Measurements from ENCODE around the gene DLG1.

DNA sequence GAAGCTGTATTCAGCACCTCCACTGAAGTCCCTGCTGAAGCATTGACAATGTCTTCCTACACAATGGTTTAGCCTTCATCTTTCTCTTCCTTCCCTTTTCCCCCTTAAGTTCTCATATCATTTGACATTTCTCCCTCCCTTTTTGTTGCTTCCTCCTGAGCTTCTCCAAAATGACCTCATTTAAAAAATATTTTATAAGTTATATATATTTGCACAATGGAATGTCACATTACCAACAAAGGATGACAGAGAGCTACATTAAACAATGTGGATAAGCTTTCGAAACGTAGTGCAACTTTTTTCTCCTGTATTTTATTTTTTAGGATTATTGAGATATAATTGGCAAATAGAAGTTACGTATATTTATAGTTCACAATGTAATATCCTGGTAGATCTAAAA is 13.2 kb upstream of the DLG1 start:
- TF ChIP-seq, protein P1, sequence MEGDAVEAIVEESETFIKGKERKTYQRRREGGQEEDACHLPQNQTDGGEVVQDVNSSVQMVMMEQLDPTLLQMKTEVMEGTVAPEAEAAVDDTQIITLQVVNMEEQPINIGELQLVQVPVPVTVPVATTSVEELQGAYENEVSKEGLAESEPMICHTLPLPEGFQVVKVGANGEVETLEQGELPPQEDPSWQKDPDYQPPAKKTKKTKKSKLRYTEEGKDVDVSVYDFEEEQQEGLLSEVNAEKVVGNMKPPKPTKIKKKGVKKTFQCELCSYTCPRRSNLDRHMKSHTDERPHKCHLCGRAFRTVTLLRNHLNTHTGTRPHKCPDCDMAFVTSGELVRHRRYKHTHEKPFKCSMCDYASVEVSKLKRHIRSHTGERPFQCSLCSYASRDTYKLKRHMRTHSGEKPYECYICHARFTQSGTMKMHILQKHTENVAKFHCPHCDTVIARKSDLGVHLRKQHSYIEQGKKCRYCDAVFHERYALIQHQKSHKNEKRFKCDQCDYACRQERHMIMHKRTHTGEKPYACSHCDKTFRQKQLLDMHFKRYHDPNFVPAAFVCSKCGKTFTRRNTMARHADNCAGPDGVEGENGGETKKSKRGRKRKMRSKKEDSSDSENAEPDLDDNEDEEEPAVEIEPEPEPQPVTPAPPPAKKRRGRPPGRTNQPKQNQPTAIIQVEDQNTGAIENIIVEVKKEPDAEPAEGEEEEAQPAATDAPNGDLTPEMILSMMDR (IDR thresholded peaks at IDR 0.05; ENCODE audit: poor library complexity): no peak
- no peak for TF ChIP-seq EZH2 (IDR thresholded peaks at IDR 0.05; ENCODE audit: borderline replicate concordance)
- TF ChIP-seq EZH2phosphoT487 (IDR thresholded peaks at IDR 0.05; ENCODE audit: low read depth, severe bottlenecking, unreplicated experiment): no peak
